ES-I3 (cell line): ENCODE results near the gene MIAT.
"Not testable (repeated sequence)": the region's sequence is repeated elsewhere in the genome, so short reads cannot be mapped to it uniquely, and the experiment has no call there.

Experiments
- H3K36me3 ChIP-seq: 2 replicates; pipeline ENCODE4 v1.6.1; 2013; ENCODE audit warnings: mild to moderate bottlenecking, low read length, control low read depth, moderate library complexity; ENCODE audit not compliant: insufficient read depth
- H3K4me1 ChIP-seq: 2 replicates; pipeline ENCODE4 v1.6.1; 2013; ENCODE audit warnings: mild to moderate bottlenecking, control low read depth, low read length; ENCODE audit not compliant: insufficient read depth
- H3K9ac ChIP-seq: 2 replicates; pipeline ENCODE4 v1.6.1; 2013; ENCODE audit warnings: low read depth, mild to moderate bottlenecking, low read length, moderate library complexity
- H3K9me3 ChIP-seq: 2 replicates; pipeline ENCODE4 v1.6.1; 2013; ENCODE audit warnings: mild to moderate bottlenecking, low read length, moderate library complexity; ENCODE audit not compliant: control insufficient read depth, insufficient read depth

MIAT gene

GRCh38 chr22:26656891-26657851 lies at the start of gene MIAT:
Gene MIAT, plus strand, starts transcription at chr22:26657588.
- Histone ChIP-seq H3K36me3 (no peaks in the 10 kb centered on the region), H3K9ac (peak within 1 kb of the TSS; percentile 48), H3K4me1 (peaks cover 17% of the 10 kb centered on the region), H3K9me3 (no peaks in the 10 kb centered on the region)

- Histone ChIP-seq H3K9me3 (no peaks in the 10 kb centered on the region), H3K4me1 (peaks cover 33% of the 10 kb centered on the region), H3K36me3 (no peaks in the 10 kb centered on the region), H3K9ac (no peak overlapping the region)
These were observed 49.3 kb upstream of the MIAT start for GRCh38 chr22:26608129-26608528.

GRCh38 chr22:26609287-26609686 lies 48.1 kb upstream of the MIAT start:
- Histone ChIP-seq H3K36me3 (no peaks in the 10 kb centered on the region), H3K4me1 (peaks cover 34% of the 10 kb centered on the region), H3K9ac (no peak overlapping the region), H3K9me3 (no peaks in the 10 kb centered on the region)

- Histone ChIP-seq H3K9me3 (no peaks in the 10 kb centered on the region), H3K4me1 (peaks cover 40% of the 10 kb centered on the region), H3K36me3 (no peaks in the 10 kb centered on the region), H3K9ac (no peak overlapping the region)
These were observed 47.1 kb upstream of the MIAT start for GRCh38 chr22:26610072-26610958.

- peaks cover 41% of the 10 kb centered on the region for H3K4me1 ChIP-seq
- no peak overlapping the region for H3K9ac ChIP-seq
- no peaks in the 10 kb centered on the region for H3K9me3 ChIP-seq
- H3K36me3 ChIP-seq, result no peaks in the 10 kb centered on the region
These were observed 46.4 kb upstream of the MIAT start for GRCh38 chr22:26610996-26611395.

GRCh38 chr22:26612652-26613051 lies 44.7 kb upstream of the MIAT start:
- Histone ChIP-seq H3K36me3 (no peaks in the 10 kb centered on the region), H3K9ac (no peak overlapping the region), H3K4me1 (peaks cover 57% of the 10 kb centered on the region), H3K9me3 (no peaks in the 10 kb centered on the region)

GRCh38 chr22:26613753-26614152 lies 43.6 kb upstream of the MIAT start:
- H3K4me1 ChIP-seq, result peaks cover 50% of the 10 kb centered on the region
- H3K9ac ChIP-seq, H3K9me3 ChIP-seq, H3K36me3 ChIP-seq: not testable (repeated sequence)

- no peak overlapping the region; the same call in 1 of the 2 replicates for H3K9ac ChIP-seq
- no peaks in the 10 kb centered on the region for H3K36me3 ChIP-seq
- peaks cover 46% of the 10 kb centered on the region for H3K4me1 ChIP-seq
- H3K9me3 ChIP-seq, result no peaks in the 10 kb centered on the region
These were observed 43.1 kb upstream of the MIAT start for GRCh38 chr22:26614322-26614721.

GRCh38 chr22:26615149-26615548 lies 42.2 kb upstream of the MIAT start:
- peaks cover 43% of the 10 kb centered on the region for H3K4me1 ChIP-seq
- no peak overlapping the region for H3K9ac ChIP-seq
- no peaks in the 10 kb centered on the region for H3K9me3 ChIP-seq
- no peaks in the 10 kb centered on the region for H3K36me3 ChIP-seq

- no peaks in the 10 kb centered on the region for H3K36me3 ChIP-seq
- no peak overlapping the region for H3K9ac ChIP-seq
- peaks cover 41% of the 10 kb centered on the region for H3K4me1 ChIP-seq
These were observed 41.5 kb upstream of the MIAT start for GRCh38 chr22:26615830-26616435.

GRCh38 chr22:26616650-26617049 lies 40.7 kb upstream of the MIAT start:
- Histone ChIP-seq H3K9me3 (no peaks in the 10 kb centered on the region), H3K9ac (no peak overlapping the region), H3K4me1 (peaks cover 45% of the 10 kb centered on the region), H3K36me3 (no peaks in the 10 kb centered on the region)

More at GRCh38 chr22:26615830-26616435, 41.5 kb upstream of the MIAT start:
- no peaks in the 10 kb centered on the region for H3K9me3 ChIP-seq

- no peak within 1 kb of the TSS for H3K9ac ChIP-seq
- no peaks in the 10 kb centered on the region for H3K36me3 ChIP-seq
- peaks cover 40% of the 10 kb centered on the region for H3K4me1 ChIP-seq
- H3K9me3 ChIP-seq, result no peaks in the 10 kb centered on the region
These were observed 39.9 kb upstream of the MIAT start, which contains the start of gene CRYBB1 for GRCh38 chr22:26617271-26618199. Gene CRYBB1, minus strand, starts transcription at chr22:26618027. Its CDS starts 1,708 bp downstream, at chr22:26616319.

GRCh38 chr22:26618455-26618854 lies 38.9 kb upstream of the MIAT start:
- H3K9ac ChIP-seq, result no peak overlapping the region
- no peaks in the 10 kb centered on the region for H3K9me3 ChIP-seq
- peaks cover 33% of the 10 kb centered on the region for H3K4me1 ChIP-seq
- no peaks in the 10 kb centered on the region for H3K36me3 ChIP-seq
